Subcutaneous adipose tissue (tissue), 4 donors: ENCODE data around the gene LETM1. TPM values are rescaled to one million over a fixed set of nuclear protein-coding genes. Genes with fewer than 3 reads are reported as not detected.

Source experiments
- total RNA-seq, 4 donors: library from RNA; depleted of rRNA; stranded (reverse); fragments of >200 nt; gene quantifications; one replicate each; pipeline ENCODE4 v1.1.0, GENCODE V29; 2016
- TF ChIP-seq, protein P1 (sequence below): fragments of 450-650 bp; IDR thresholded peaks from one replicate; pipeline ENCODE4 v1.5.1; 2016; ENCODE audit warnings: low read depth, mild to moderate bottlenecking, control low read depth, antibody characterized with exemption, moderate library complexity

Gene LETM1
- total RNA-seq, 4 donors from 2014 or later: 26.9 to 88.9 (median 30.0) TPM

DNA sequence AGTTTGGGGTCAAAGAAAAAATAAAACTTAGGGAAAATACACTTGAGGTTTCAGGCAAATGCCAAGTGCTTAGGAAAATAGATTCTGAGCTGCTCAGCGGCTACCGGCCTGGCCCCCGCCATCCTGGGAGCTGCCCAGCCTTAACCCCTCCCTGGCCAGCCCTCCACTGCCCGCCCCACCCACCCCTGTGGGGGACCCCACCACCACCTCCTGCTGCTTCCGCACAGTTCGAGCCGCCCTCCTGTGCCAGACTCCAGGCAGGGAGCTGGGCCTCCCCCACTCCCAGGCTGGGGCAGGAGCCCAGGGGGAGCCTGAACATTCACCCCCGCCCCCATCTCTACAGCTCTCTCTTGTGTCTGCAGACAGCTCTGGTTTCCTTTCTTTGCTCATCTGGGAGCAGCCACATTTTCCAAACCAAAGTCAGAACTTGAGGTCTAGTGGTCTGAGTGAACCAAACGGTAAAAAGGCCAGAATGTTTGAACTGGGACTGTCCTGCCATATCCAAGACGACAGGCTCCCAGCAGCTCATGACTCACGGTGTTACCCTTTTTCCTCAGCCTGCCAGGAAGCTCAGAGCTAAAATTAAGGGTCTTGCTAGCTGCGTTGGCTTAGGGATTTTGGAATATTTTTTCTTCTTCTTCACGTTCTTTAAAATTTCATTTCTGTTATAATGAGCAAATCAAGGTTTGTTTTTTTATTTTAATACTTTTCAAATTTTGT is 67.5 kb downstream of the LETM1 start:
- TF ChIP-seq, protein P1, sequence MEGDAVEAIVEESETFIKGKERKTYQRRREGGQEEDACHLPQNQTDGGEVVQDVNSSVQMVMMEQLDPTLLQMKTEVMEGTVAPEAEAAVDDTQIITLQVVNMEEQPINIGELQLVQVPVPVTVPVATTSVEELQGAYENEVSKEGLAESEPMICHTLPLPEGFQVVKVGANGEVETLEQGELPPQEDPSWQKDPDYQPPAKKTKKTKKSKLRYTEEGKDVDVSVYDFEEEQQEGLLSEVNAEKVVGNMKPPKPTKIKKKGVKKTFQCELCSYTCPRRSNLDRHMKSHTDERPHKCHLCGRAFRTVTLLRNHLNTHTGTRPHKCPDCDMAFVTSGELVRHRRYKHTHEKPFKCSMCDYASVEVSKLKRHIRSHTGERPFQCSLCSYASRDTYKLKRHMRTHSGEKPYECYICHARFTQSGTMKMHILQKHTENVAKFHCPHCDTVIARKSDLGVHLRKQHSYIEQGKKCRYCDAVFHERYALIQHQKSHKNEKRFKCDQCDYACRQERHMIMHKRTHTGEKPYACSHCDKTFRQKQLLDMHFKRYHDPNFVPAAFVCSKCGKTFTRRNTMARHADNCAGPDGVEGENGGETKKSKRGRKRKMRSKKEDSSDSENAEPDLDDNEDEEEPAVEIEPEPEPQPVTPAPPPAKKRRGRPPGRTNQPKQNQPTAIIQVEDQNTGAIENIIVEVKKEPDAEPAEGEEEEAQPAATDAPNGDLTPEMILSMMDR: no peak

DNA sequence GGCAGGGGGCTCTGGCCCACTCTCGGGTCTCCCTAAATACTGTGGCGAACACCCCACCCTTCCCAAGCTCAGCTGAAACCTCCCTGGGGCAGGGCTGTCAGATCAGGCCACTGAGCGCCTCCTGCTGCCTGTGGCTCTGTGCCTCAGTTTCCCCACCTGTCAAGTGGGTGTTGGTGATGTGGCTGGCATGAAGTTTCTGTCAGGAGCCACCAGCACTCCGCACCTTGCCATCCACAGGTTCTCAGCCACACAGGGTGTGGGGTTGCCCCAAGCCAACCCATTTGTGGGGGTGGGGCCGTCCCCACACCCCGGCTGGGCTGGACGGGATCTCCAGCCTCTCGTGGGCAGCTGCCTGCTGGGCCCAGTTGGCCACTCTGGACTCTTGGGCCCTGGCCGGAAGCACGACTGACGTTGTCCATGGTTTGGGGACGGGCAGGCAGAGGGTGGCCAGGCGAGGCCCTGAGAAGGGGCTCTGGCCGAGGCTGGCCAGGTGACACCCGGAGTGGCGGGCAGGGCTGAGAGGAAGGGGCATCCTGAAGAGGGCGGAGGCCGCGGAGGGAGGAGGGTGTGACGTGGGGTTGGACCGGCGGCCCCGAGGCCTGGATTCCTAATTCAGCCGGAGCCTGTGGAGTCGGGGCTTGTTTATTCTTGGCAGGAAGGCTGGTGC is 68.4 kb downstream of the LETM1 start:
- TF ChIP-seq, protein P1: no peak

DNA sequence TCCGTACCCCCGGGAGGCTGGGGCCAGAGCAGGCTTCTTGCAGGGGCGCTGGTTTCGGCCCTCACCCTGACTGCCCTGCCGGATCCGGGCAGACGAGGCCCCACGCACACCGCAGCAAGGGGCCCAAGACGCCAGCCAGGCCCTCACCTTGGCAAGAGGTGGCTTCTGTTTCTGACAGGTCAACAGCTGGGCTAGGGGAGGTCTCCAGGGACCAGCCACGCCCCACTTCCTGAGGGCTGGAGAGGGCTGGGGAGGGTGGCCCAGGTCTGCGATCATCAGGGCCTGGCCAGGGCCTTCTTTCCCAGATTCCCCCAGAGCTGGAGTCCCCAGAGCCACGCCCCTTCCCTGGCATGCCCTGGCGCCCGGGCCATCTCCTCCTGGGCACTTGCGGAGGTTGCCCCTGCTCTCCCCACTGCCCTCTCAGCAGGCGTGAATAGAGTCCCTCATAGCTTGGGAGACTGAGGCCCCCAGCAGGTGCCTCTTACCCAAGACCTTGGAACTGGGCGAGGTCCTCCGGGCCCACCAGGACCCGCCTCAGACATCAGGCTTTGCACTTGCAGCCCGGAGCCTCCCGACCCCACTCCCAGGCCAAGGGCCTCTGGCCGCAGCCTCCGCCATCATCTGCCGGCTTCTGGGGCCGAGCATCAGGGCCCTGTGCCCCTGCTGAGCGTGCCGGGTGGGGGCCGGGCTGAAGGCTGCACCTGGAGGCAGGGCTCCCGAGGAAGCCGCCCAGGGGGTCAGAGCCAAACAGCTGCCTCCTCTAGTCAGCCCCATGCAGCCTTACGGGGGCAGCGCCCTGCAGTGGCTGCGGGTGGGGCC is 69.2 kb downstream of the LETM1 start:
- TF ChIP-seq, protein P1: no peak

DNA sequence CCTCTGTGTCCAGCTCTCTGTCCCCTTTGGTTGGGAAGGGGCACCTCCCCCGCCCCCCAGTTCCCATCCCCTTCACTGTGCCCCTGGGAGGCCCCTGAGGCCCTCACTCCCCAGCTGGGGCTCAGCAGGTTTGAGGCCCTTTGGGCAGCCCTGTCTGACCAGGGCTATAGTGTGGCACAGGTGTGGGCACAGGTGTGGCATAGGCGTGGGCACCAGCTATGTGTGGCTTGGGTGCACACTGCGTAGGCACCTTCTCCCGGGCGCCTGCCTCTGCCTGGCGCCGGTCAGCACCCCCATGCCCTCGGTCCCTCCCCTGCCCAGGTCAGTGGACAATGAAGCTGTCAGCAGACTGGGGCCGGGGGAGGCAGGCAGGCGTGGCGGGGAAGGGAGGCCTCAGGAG is 70.4 kb downstream of the LETM1 start:
- TF ChIP-seq, protein P1: no peak

DNA sequence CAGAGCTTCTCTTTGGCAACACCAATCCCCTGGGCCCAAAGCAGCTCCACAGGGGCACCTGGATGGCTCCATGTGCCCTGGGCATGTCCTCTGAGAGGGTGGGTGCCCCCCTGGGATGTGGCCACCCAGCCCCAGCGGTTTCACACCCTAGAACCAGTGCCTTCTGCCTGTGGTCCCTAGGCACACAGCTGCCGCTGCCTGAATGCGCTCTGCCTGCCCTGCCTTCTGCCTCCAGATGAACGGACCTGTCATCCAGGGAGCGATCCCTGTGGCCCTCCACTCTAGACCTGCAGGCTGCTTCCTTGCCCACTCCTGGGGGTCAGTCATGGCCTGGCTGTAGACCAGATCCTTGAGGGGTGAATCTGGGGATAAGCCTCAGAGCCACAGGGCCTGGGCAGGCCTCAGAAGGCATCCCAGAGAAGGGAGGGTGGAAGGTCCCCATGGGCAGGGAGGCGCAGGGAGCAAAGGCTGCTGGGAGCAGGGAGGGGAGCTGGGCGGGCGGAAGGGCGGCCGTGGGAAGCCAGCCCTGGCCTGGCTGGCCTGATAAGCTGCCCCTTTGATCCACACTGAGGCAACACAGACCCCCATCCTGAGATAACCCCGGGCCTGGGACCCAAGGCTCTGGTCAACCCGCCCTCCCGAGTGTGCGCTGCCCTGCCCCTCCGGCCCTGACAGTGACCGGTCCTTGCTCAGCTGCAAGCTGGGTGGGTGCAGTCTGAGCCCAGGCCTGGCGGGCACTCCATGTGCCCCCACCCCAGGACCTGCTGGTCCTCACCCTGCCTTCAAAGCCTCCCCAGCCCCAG is 71.0 kb downstream of the LETM1 start:
- TF ChIP-seq, protein P1: no peak

DNA sequence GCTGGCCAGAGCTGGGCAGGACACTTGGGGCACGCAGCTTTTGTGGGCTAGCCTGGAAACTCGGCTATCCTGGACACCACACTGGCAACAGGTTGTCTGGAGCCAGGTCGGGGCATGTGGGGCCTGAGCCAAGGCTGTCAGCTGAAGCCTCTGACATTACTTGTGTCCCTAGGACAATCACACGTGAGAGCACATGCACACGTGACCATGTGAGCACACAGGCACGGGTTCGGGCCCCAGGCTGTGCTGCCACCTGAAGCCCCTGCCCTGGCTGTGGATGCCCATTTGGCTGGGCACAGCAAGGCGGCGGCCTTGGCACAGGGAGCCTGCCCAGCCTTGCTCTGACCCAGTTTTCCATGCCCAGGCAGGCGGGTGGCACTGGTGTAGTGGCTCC is 71.6 kb downstream of the LETM1 start:
- TF ChIP-seq, protein P1: no peak
